Bronchial epithelial cell (primary cell): ENCODE data around the gene FBN1. TPM values are rescaled to one million over a fixed set of nuclear protein-coding genes. Genes with fewer than 3 reads are reported as not detected.

ENCODE experiments used
- DNase-seq: peaks from one replicate; pipeline ENCODE4 v3.0.0-alpha.2; 2010; ENCODE audit warnings: low read depth
- FAIRE-seq: peaks from 2 replicates; lab custom pipeline; 2011; peaks lifted over from hg19 to GRCh38; lab: Jason Lieb, UNC
- H3K27me3 ChIP-seq: 2 replicates; pipeline ENCODE4 v1.5.1; 2011; ENCODE audit warnings: low read length; ENCODE audit not compliant: control insufficient read depth, insufficient read depth
- H3K36me3 ChIP-seq: 2 replicates; pipeline ENCODE4 v1.5.1; 2011; ENCODE audit warnings: low read length; ENCODE audit not compliant: control insufficient read depth, insufficient read depth
- H3K4me3 ChIP-seq: 2 replicates; pipeline ENCODE4 v1.5.1; 2011; ENCODE audit warnings: mild to moderate bottlenecking, low read depth, low read length, control low read depth
- total RNA-seq: library from RNA; depleted of rRNA; stranded (reverse); fragments of >200 nt; gene quantifications from 2 replicates; pipeline ENCODE4 v1.2.1, GENCODE V29; 2014
- TF ChIP-seq, protein P1 (sequence below): IDR thresholded peaks from 2 replicates; pipeline ENCODE4 v1.5.1; 2011; ENCODE audit warnings: mild to moderate bottlenecking, moderate library complexity, low read length, control low read depth, inconsistent platforms; ENCODE audit not compliant: insufficient read depth, severe bottlenecking

FBN1 gene
- total RNA-seq, 1 donor from 2014 or later = 6.3 TPM

DNA sequence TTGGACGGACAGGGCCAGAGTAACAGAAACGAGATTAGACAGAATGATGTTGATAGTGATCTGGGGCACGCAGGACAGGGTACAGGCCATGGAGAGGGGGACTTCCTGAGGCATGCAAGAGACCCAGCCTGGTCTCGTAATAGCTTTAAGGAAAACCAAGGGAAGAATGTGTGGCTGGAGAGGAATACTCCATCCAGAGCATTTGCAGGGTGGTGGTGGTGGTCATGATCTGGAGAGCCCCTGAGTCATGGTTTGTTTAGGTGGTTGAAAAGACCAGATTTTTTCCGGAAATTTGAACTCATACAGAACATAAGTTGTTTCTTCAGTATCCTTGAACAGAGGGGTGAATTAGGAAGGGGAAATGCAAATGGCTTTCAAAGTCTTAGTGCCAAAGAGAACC is 175.8 kb downstream of the FBN1 start:
- H3K4me3 ChIP-seq = no peak overlapping the region
- TF ChIP-seq, protein P1, sequence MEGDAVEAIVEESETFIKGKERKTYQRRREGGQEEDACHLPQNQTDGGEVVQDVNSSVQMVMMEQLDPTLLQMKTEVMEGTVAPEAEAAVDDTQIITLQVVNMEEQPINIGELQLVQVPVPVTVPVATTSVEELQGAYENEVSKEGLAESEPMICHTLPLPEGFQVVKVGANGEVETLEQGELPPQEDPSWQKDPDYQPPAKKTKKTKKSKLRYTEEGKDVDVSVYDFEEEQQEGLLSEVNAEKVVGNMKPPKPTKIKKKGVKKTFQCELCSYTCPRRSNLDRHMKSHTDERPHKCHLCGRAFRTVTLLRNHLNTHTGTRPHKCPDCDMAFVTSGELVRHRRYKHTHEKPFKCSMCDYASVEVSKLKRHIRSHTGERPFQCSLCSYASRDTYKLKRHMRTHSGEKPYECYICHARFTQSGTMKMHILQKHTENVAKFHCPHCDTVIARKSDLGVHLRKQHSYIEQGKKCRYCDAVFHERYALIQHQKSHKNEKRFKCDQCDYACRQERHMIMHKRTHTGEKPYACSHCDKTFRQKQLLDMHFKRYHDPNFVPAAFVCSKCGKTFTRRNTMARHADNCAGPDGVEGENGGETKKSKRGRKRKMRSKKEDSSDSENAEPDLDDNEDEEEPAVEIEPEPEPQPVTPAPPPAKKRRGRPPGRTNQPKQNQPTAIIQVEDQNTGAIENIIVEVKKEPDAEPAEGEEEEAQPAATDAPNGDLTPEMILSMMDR = no peak
- no peak for DNase-seq
- H3K36me3 ChIP-seq = no peaks in the 10 kb centered on the region
- H3K27me3 ChIP-seq = no peaks in the 10 kb centered on the region
- no peak for FAIRE-seq

DNA sequence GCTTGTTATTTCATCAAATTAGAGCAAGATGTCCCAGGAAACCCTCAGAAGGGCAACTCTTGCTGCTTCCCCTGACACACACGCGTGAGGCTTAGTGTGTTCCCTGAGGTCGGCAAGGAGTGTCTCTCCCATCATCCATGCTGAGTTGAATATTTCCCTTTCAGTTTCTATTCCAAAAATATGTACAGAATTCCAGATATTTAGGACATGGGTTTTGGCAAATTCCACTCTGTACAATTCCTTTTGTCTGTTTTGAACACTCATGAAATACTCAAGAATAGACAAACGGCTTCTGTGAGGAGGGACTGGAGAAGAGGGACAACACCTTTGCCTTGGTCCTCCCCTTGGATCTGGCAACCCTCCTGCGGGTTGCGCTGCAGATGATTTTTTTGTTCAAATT is 176.2 kb downstream of the FBN1 start:
- Histone ChIP-seq H3K36me3 (no peaks in the 10 kb centered on the region), H3K4me3 (no peak overlapping the region), H3K27me3 (no peaks in the 10 kb centered on the region)
- FAIRE-seq (no peak), DNase-seq (no peak)
- TF ChIP-seq, protein P1 = no peak

DNA sequence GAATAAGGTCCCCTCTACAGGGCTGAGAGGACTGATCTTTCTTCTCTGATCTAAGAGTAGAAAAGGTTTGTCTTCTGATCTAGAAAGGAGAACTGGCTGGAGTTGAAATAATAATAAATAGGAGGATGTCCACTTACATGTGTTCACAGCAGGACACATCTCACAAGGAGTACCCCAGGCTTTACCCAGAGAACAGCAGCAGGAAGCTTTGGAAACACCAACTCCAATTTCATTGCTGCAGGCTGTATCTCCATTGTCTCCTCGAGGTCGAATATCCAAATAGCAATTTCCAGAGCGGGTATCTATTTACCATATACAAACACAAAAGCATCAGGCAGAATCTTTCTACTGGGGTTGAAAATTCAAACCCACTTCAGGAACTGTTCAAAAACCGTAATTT is 177.7 kb downstream of the FBN1 start:
- DNase-seq (no peak), FAIRE-seq (no peak)
- H3K27me3 ChIP-seq = no peaks in the 10 kb centered on the region
- H3K36me3 ChIP-seq = no peaks in the 10 kb centered on the region
- TF ChIP-seq, protein P1 = no peak
- H3K4me3 ChIP-seq = no peak overlapping the region

DNA sequence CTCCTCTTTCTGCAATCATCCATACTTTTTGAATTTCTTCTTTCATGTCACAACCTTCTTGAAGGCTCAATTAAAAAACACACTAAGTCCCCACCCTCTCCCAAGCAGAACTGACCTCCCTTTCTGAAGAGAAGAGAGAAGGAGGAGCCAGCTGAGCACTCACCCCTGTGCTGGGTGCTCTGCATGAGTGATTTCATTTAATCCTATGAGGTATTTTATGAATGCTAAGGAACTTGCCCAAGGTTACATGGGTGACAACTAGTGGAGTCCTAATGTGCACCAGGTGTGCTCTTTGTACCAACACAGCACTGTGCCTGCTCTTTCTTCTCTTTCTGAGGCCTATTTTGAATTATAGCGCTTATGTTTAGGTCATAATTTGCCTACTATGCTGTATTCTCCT is 178.7 kb downstream of the FBN1 start:
- TF ChIP-seq, protein P1 = no peak
- DNase-seq (no peak), FAIRE-seq (no peak)
- Histone ChIP-seq H3K4me3 (no peak overlapping the region), H3K27me3 (no peaks in the 10 kb centered on the region), H3K36me3 (no peaks in the 10 kb centered on the region)

DNA sequence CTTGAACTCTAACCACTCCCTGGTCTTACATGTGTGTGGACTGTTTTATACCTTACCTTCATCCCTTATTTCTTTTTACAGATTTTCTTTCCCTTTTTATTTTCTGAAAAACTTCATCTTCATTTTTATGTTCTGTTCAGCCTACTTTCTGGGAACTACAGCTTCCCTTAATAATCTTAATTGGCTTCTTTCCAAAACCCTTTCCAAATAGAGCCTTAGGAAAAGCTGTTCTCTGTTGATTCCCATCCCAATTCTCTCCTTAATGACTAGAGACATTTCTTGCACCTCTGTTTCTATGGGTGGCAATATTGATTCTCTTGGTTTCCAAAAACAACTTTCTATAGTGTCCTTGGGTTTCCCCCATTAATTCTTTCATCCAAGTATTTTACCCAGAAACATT is 179.4 kb downstream of the FBN1 start:
- Histone ChIP-seq H3K27me3 (no peaks in the 10 kb centered on the region), H3K36me3 (no peaks in the 10 kb centered on the region), H3K4me3 (no peak overlapping the region)
- no peak for DNase-seq
- TF ChIP-seq, protein P1 = no peak
- no peak for FAIRE-seq

DNA sequence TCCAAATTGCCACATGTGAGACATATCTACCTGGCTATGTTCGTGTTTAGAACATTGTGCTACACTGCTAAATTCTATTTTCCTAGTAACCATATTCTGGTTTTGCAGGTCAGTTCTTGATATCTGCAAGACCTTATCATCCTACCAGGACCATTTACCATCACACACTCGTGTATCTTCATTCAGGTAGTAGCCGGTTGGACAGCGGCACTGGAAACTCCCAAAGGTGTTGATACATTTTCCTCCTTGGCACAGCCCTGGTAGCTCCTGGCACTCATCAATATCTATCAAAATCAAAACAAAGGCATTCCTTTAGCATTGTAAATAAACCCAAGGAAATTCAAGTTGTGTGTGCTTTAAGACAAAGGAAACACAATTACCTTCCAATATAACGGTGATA is 180.1 kb downstream of the FBN1 start:
- H3K36me3 ChIP-seq = no peaks in the 10 kb centered on the region
- H3K4me3 ChIP-seq = no peak overlapping the region
- no peaks in the 10 kb centered on the region for H3K27me3 ChIP-seq
- TF ChIP-seq, protein P1 = no peak
- no peak for DNase-seq
- peak; percentile 18 for FAIRE-seq
